Measurements from ENCODE around the gene CHRNA9.

Gene CHRNA9

GRCh38 chr4:40306976-40307375, 28.2 kb upstream of the CHRNA9 start:
- H3K27ac Mint-ChIP-seq = peak overlapping the region; percentile 25
- no peak for DNase-seq
- H3K27me3 Mint-ChIP-seq (ENCODE audit: low read depth, poor library complexity) = peaks cover 7% of the 10 kb centered on the region
- H3K4me1 Mint-ChIP-seq = peaks cover 46% of the 10 kb centered on the region
- peaks cover 21% of the 10 kb centered on the region for H3K9me3 Mint-ChIP-seq
- peaks cover 9% of the 10 kb centered on the region for H3K36me3 Mint-ChIP-seq (ENCODE audit: low read depth)
- TF ChIP-seq CTCF (IDR thresholded peaks at IDR 0.05) = no peak
- H3K4me3 Mint-ChIP-seq = no peak overlapping the region

- Mint-ChIP-seq H3K27me3 (ENCODE audit: low read depth, poor library complexity) (peaks cover 7% of the 10 kb centered on the region), H3K4me1 (peaks cover 46% of the 10 kb centered on the region), H3K9me3 (peaks cover 19% of the 10 kb centered on the region), H3K4me3 (no peak overlapping the region), H3K36me3 (ENCODE audit: low read depth) (peaks cover 6% of the 10 kb centered on the region), H3K27ac (peak overlapping the region; percentile 25)
- no peak for DNase-seq
- no peak for TF ChIP-seq CTCF (IDR thresholded peaks at IDR 0.05)
These were observed 27.3 kb upstream of the CHRNA9 start for GRCh38 chr4:40307627-40308497.

GRCh38 chr4:40308528-40309122, 26.5 kb upstream of the CHRNA9 start:
- Mint-ChIP-seq H3K36me3 (ENCODE audit: low read depth) (peaks cover 5% of the 10 kb centered on the region), H3K4me3 (no peak overlapping the region), H3K27me3 (ENCODE audit: low read depth, poor library complexity) (peaks cover 7% of the 10 kb centered on the region), H3K27ac (no peak overlapping the region), H3K9me3 (peaks cover 16% of the 10 kb centered on the region), H3K4me1 (peaks cover 45% of the 10 kb centered on the region)
- TF ChIP-seq CTCF (IDR thresholded peaks at IDR 0.05) = no peak
- DNase-seq = no peak

- peak; percentile 92 for DNase-seq
- H3K9me3 Mint-ChIP-seq = peaks cover 14% of the 10 kb centered on the region
- no peak overlapping the region for H3K4me3 Mint-ChIP-seq
- H3K4me1 Mint-ChIP-seq = peaks cover 45% of the 10 kb centered on the region
- TF ChIP-seq CTCF (IDR thresholded peaks at IDR 0.05) = peak; percentile 88
- peaks cover 5% of the 10 kb centered on the region for H3K36me3 Mint-ChIP-seq (ENCODE audit: low read depth)
- H3K27me3 Mint-ChIP-seq (ENCODE audit: low read depth, poor library complexity) = peaks cover 7% of the 10 kb centered on the region
- H3K27ac Mint-ChIP-seq = peak overlapping the region; percentile 22
These were observed 25.8 kb upstream of the CHRNA9 start for GRCh38 chr4:40309250-40309774.

GRCh38 chr4:40310225-40310624, 24.9 kb upstream of the CHRNA9 start:
- peaks cover 3% of the 10 kb centered on the region for H3K27me3 Mint-ChIP-seq (ENCODE audit: low read depth, poor library complexity)
- no peak for DNase-seq
- H3K27ac Mint-ChIP-seq = no peak overlapping the region
- no peak overlapping the region for H3K4me3 Mint-ChIP-seq
- H3K36me3 Mint-ChIP-seq (ENCODE audit: low read depth) = no peaks in the 10 kb centered on the region
- TF ChIP-seq CTCF (IDR thresholded peaks at IDR 0.05) = no peak
- peaks cover 5% of the 10 kb centered on the region for H3K9me3 Mint-ChIP-seq
- peaks cover 45% of the 10 kb centered on the region for H3K4me1 Mint-ChIP-seq

All from nephron progenitor cell (in vitro differentiated cells).